ENCODE data around the gene PIGT. TPM values are rescaled to one million over a fixed set of nuclear protein-coding genes. Genes with fewer than 3 reads are reported as not detected.

PIGT gene
- total RNA-seq, 2 experiments from 2014 or later = 41.5 to 44.4 TPM

- H3K36me3 Mint-ChIP-seq = peaks cover 18% of the 10 kb centered on the region
- peaks cover 25% of the 10 kb centered on the region for H3K9me3 Mint-ChIP-seq
- DNase-seq = no peak
- CTCF ChIA-PET = interaction anchor here (1.0 to 2.9 kb wide), 4 partner anchors 10 to 45 kb away, joined by 4 to 14 read pairs (median 9); no protein-coding TSS in a partner anchor
- peak overlapping the region; percentile 31 for H3K27ac Mint-ChIP-seq
- peaks cover 2% of the 10 kb centered on the region for H3K27me3 Mint-ChIP-seq
- intact Hi-C loops (cut with micrococcal nuclease) = no loop called here
- H3K4me3 Mint-ChIP-seq = peak overlapping the region; percentile 43
- POLR2A ChIA-PET = no interaction called here
- H3K4me1 Mint-ChIP-seq (ENCODE audit: low read depth) = peaks cover 18% of the 10 kb centered on the region
Measured at GRCh38 chr20:45404438-45404837, 11.5 kb upstream of the PIGT start.

- POLR2A ChIA-PET = interaction anchor here (0.7 to 1.0 kb wide), 2 partner anchors 15 to 43 kb away, joined by 3 read pairs; partner anchors contain the start of gene SYS1
- H3K36me3 Mint-ChIP-seq = peaks cover 11% of the 10 kb centered on the region
Measured at GRCh38 chr20:45405571-45406259, 10.2 kb upstream of the PIGT start.

GRCh38 chr20:45406260-45407066, 9.5 kb upstream of the PIGT start:
- Mint-ChIP-seq H3K27ac (peak overlapping the region; percentile 54), H3K4me1 (ENCODE audit: low read depth) (peaks cover 18% of the 10 kb centered on the region), H3K4me3 (peak overlapping the region; percentile 78), H3K36me3 (peaks cover 10% of the 10 kb centered on the region), H3K9me3 (peaks cover 6% of the 10 kb centered on the region), H3K27me3 (peaks cover 2% of the 10 kb centered on the region)
- CTCF ChIA-PET = interaction anchor here (0.7 to 2.5 kb wide), 8 partner anchors 9 to 364 kb away, joined by 3 to 14 read pairs (median 6); partner anchors contain the start of genes PIGT and SYS1
- intact Hi-C loops (cut with micrococcal nuclease) = loop anchor here (1.0 kb wide), 1 partner anchor 9 kb away; no protein-coding TSS in a partner anchor
- POLR2A ChIA-PET = interaction anchor here (0.7 to 1.4 kb wide), 4 partner anchors 9 to 33 kb away, joined by 3 to 10 read pairs (median 4); partner anchors contain the start of gene PIGT
- DNase-seq = peak; percentile 60

More at GRCh38 chr20:45405571-45406259, 10.2 kb upstream of the PIGT start:
- CTCF ChIA-PET = interaction anchor here (0.8 to 2.5 kb wide), 3 partner anchors 31 to 43 kb away, joined by 3 to 13 read pairs (median 4); partner anchors contain the start of gene SYS1
- Mint-ChIP-seq H3K9me3 (peaks cover 13% of the 10 kb centered on the region), H3K27ac (peak overlapping the region; percentile 38), H3K4me1 (ENCODE audit: low read depth) (peaks cover 18% of the 10 kb centered on the region), H3K27me3 (peaks cover 2% of the 10 kb centered on the region), H3K4me3 (peak overlapping the region; percentile 74)
- intact Hi-C loops (cut with micrococcal nuclease) = no loop called here
- DNase-seq = no peak

GRCh38 chr20:45407067-45407745, 8.7 kb upstream of the PIGT start:
- ChIA-PET POLR2A (interaction anchor here (0.6 to 1.4 kb wide), 4 partner anchors 8 to 33 kb away, joined by 3 to 10 read pairs (median 4); partner anchors contain the start of gene PIGT), CTCF (interaction anchor here (0.7 to 1.7 kb wide), 6 partner anchors 9 to 364 kb away, joined by 3 to 14 read pairs (median 6); partner anchors contain the start of genes PIGT and SYS1)
- peak overlapping the region; percentile 54 for H3K27ac Mint-ChIP-seq
- H3K36me3 Mint-ChIP-seq = peaks cover 4% of the 10 kb centered on the region
- peaks cover 2% of the 10 kb centered on the region for H3K27me3 Mint-ChIP-seq
- intact Hi-C loops (cut with micrococcal nuclease) = loop anchor here (1.0 kb wide), 1 partner anchor 8 kb away; no protein-coding TSS in a partner anchor
- peaks cover 13% of the 10 kb centered on the region for H3K4me1 Mint-ChIP-seq (ENCODE audit: low read depth)
- peak overlapping the region; percentile 78 for H3K4me3 Mint-ChIP-seq
- no peaks in the 10 kb centered on the region for H3K9me3 Mint-ChIP-seq
- no peak for DNase-seq

- intact Hi-C loops (cut with micrococcal nuclease) = loop anchor here (1.0 kb wide), 1 partner anchor 7 kb away; no protein-coding TSS in a partner anchor
- peaks cover 13% of the 10 kb centered on the region for H3K4me1 Mint-ChIP-seq (ENCODE audit: low read depth)
- H3K9me3 Mint-ChIP-seq = no peaks in the 10 kb centered on the region
- peak within 1 kb of the TSS; percentile 78 for H3K4me3 Mint-ChIP-seq
- H3K27me3 Mint-ChIP-seq = peaks cover 2% of the 10 kb centered on the region
- DNase-seq = peak; percentile 33
- ChIA-PET CTCF (interaction anchor here (1.1 to 1.7 kb wide), 5 partner anchors 29 to 363 kb away, joined by 3 to 14 read pairs (median 7); partner anchors contain the start of gene SYS1), POLR2A (interaction anchor here (0.6 to 1.4 kb wide), 4 partner anchors 8 to 34 kb away, joined by 3 to 10 read pairs (median 4); partner anchors contain the start of gene PIGT)
- peaks cover 4% of the 10 kb centered on the region for H3K36me3 Mint-ChIP-seq
- peak within 1 kb of the TSS; percentile 54 for H3K27ac Mint-ChIP-seq
Measured at GRCh38 chr20:45407783-45408645, 7.9 kb upstream of the PIGT start, which contains the start of gene DBNDD2. Gene DBNDD2 (plus strand): TSS chr20:45408289. CDS start chr20:45408468, 179 bp downstream.

- intact Hi-C loops (cut with micrococcal nuclease) = no loop called here
- H3K27me3 Mint-ChIP-seq = peaks cover 2% of the 10 kb centered on the region
- peaks cover 4% of the 10 kb centered on the region for H3K36me3 Mint-ChIP-seq
- POLR2A ChIA-PET = no interaction called here
- no peaks in the 10 kb centered on the region for H3K9me3 Mint-ChIP-seq
- no peak overlapping the region for H3K4me3 Mint-ChIP-seq
- CTCF ChIA-PET = interaction anchor here (1.1 kb wide), 1 partner anchor 28 kb away, joined by 3 read pairs; no protein-coding TSS in a partner anchor
- no peak for DNase-seq
- no peak overlapping the region for H3K27ac Mint-ChIP-seq
- H3K4me1 Mint-ChIP-seq (ENCODE audit: low read depth) = peaks cover 13% of the 10 kb centered on the region
Measured at GRCh38 chr20:45408646-45409213, 7.2 kb upstream of the PIGT start.

GRCh38 chr20:45409521-45410272, 6.2 kb upstream of the PIGT start:
- Mint-ChIP-seq H3K27ac (no peak overlapping the region), H3K4me1 (ENCODE audit: low read depth) (peaks cover 17% of the 10 kb centered on the region), H3K27me3 (peaks cover 2% of the 10 kb centered on the region), H3K36me3 (peaks cover 4% of the 10 kb centered on the region), H3K4me3 (no peak overlapping the region), H3K9me3 (no peaks in the 10 kb centered on the region)
- POLR2A ChIA-PET = no interaction called here
- CTCF ChIA-PET = interaction anchor here (0.6 to 1.4 kb wide), 2 partner anchors 27 to 40 kb away, joined by 3 to 7 read pairs; no protein-coding TSS in a partner anchor
- DNase-seq = no peak
- intact Hi-C loops (cut with micrococcal nuclease) = no loop called here

- CTCF ChIA-PET = interaction anchor here (1.4 to 1.8 kb wide), 2 partner anchors 26 to 37 kb away, joined by 7 to 15 read pairs; no protein-coding TSS in a partner anchor
- no peak overlapping the region for H3K4me3 Mint-ChIP-seq
- H3K9me3 Mint-ChIP-seq = no peaks in the 10 kb centered on the region
- intact Hi-C loops (cut with micrococcal nuclease) = no loop called here
- peaks cover 23% of the 10 kb centered on the region for H3K4me1 Mint-ChIP-seq (ENCODE audit: low read depth)
- H3K36me3 Mint-ChIP-seq = peaks cover 4% of the 10 kb centered on the region
- no peak overlapping the region for H3K27ac Mint-ChIP-seq
- no peaks in the 10 kb centered on the region for H3K27me3 Mint-ChIP-seq
- DNase-seq = no peak
- POLR2A ChIA-PET = no interaction called here
Measured at GRCh38 chr20:45410887-45411286, 5.1 kb upstream of the PIGT start.

- Mint-ChIP-seq H3K4me3 (no peak overlapping the region), H3K36me3 (peaks cover 4% of the 10 kb centered on the region), H3K27me3 (no peaks in the 10 kb centered on the region), H3K9me3 (no peaks in the 10 kb centered on the region), H3K27ac (no peak overlapping the region), H3K4me1 (ENCODE audit: low read depth) (peaks cover 27% of the 10 kb centered on the region)
- ChIA-PET CTCF (interaction anchor here (0.6 to 1.9 kb wide), 3 partner anchors 24 to 50 kb away, joined by 3 to 12 read pairs (median 11); partner anchors contain the start of gene SYS1), POLR2A (interaction anchor here (1.2 to 2.3 kb wide), 2 partner anchors 39 to 50 kb away, joined by 4 to 7 read pairs; partner anchors contain the start of gene SYS1)
- intact Hi-C loops (cut with micrococcal nuclease) = no loop called here
- DNase-seq = no peak
Measured at GRCh38 chr20:45412653-45413052, 3.3 kb upstream of the PIGT start.
